Mesendoderm (in vitro differentiated cells): ENCODE measurements around the gene NGEF.

Source experiments
- DNase-seq: peaks from one replicate; pipeline ENCODE4 v3.0.0; 2013
- H2AK5ac ChIP-seq: 2 replicates; pipeline ENCODE4 v1.6.1; 2013; ENCODE audit warnings: low read length, inconsistent platforms
- H2BK120ac ChIP-seq: 2 replicates; pipeline ENCODE4 v1.6.1; 2013; ENCODE audit warnings: low read depth, mild to moderate bottlenecking, low read length, moderate library complexity, mixed read lengths
- H2BK15ac ChIP-seq: replicated peaks from 2 replicates; pipeline ENCODE4 v1.6.1; 2013; ENCODE audit warnings: low read depth, mild to moderate bottlenecking, moderate library complexity
- H2BK5ac ChIP-seq: 2 replicates; pipeline ENCODE4 v1.6.1; 2013; ENCODE audit warnings: low read length, inconsistent platforms
- H3K18ac ChIP-seq: 2 replicates; pipeline ENCODE4 v1.6.1; 2013; ENCODE audit warnings: mild to moderate bottlenecking, low read length, mixed read lengths
- H3K23ac ChIP-seq: one replicate; pipeline ENCODE4 v1.6.1; 2013; ENCODE audit warnings: low read length
- H3K27ac ChIP-seq: 2 replicates; pipeline ENCODE4 v1.5.1; 2013; ENCODE audit warnings: low read depth, mild to moderate bottlenecking, inconsistent platforms, low read length, moderate library complexity
- H3K27me3 ChIP-seq: 2 replicates; pipeline ENCODE4 v1.6.1; 2013; ENCODE audit warnings: low read length, control low read depth, mild to moderate bottlenecking, inconsistent platforms; ENCODE audit not compliant: insufficient read depth, poor library complexity
- H3K36me3 ChIP-seq: 2 replicates; pipeline ENCODE4 v1.6.1; 2013; ENCODE audit warnings: low read length, inconsistent platforms; ENCODE audit not compliant: control insufficient read depth, insufficient read depth
- H3K4ac ChIP-seq: one replicate; pipeline ENCODE4 v1.6.1; 2013; ENCODE audit warnings: low read depth, mild to moderate bottlenecking, low read length, moderate library complexity
- H3K4me1 ChIP-seq: 2 replicates; pipeline ENCODE4 v1.6.1; 2013; ENCODE audit warnings: low read depth, low read length, inconsistent platforms; ENCODE audit not compliant: control insufficient read depth
- H3K4me2 ChIP-seq: 2 replicates; pipeline ENCODE4 v1.6.1; 2013; ENCODE audit warnings: low read length
- H3K4me3 ChIP-seq: 2 replicates; pipeline ENCODE4 v1.5.1; 2013; ENCODE audit warnings: mild to moderate bottlenecking, low read length
- H3K56ac ChIP-seq: one replicate; pipeline ENCODE4 v1.6.1; 2013; ENCODE audit warnings: low read length
- H3K79me1 ChIP-seq: 2 replicates; pipeline ENCODE4 v1.6.1; 2013; ENCODE audit warnings: low read length, inconsistent platforms
- H3K79me2 ChIP-seq: 2 replicates; pipeline ENCODE4 v1.6.1; 2013; ENCODE audit warnings: mild to moderate bottlenecking, low read length; ENCODE audit not compliant: control insufficient read depth, insufficient read depth
- H3K9ac ChIP-seq: 2 replicates; pipeline ENCODE4 v1.6.1; 2013; ENCODE audit warnings: low read length, inconsistent platforms
- H4K5ac ChIP-seq: one replicate; pipeline ENCODE4 v1.6.1; 2013; ENCODE audit warnings: low read length
- H4K8ac ChIP-seq: one replicate; pipeline ENCODE4 v1.6.1; 2013; ENCODE audit warnings: low read depth, mild to moderate bottlenecking, control low read depth, low read length, moderate library complexity
- WGBS: extraction: QIAGEN DNeasy Blood & Tissue Kit; methylation state at CpG from one replicate; pipeline ENCODE4 v1.1.7; 2013; ENCODE audit warnings: low lambda C conversion rate, missing lambda C conversion rate; ENCODE audit not compliant: insufficient coverage; ENCODE audit errors: extremely low coverage; 5-methylcytosine and 5-hydroxymethylcytosine counted together

The NGEF gene

GRCh38 chr2:232861353-232861752, 151.7 kb downstream of the NGEF start:
- Histone ChIP-seq H2AK5ac (no peak overlapping the region), H3K36me3 (peaks cover 8% of the 10 kb centered on the region), H3K79me1 (no peaks in the 10 kb centered on the region), H3K27me3 (no peaks in the 10 kb centered on the region), H2BK5ac (no peak overlapping the region), H3K4me3 (no peak overlapping the region), H3K9ac (no peak overlapping the region), H3K18ac (no peak overlapping the region), H3K27ac (no peak overlapping the region), H3K56ac (no peak overlapping the region), H2BK15ac (no peak overlapping the region), H3K4me1 (no peaks in the 10 kb centered on the region), H3K4ac (no peak overlapping the region), H4K5ac (no peak overlapping the region), H3K23ac (no peak overlapping the region), H2BK120ac (no peak overlapping the region), H4K8ac (no peak overlapping the region), H3K79me2 (no peaks in the 10 kb centered on the region), H3K4me2 (no peak overlapping the region)
- no CpG with 5 or more reads among the region's 5 CpGs for WGBS
- DNase-seq: no peak

- H3K23ac ChIP-seq: no peak overlapping the region
- no peak overlapping the region for H4K5ac ChIP-seq
- H2BK120ac ChIP-seq: no peak overlapping the region
- H3K9ac ChIP-seq: no peak overlapping the region
- peaks cover 8% of the 10 kb centered on the region for H3K36me3 ChIP-seq
- H3K79me1 ChIP-seq: no peaks in the 10 kb centered on the region
- H4K8ac ChIP-seq: no peak overlapping the region
- no peaks in the 10 kb centered on the region for H3K27me3 ChIP-seq
- H3K18ac ChIP-seq: no peak overlapping the region
- H2BK15ac ChIP-seq: no peak overlapping the region
- H3K4me3 ChIP-seq: no peak overlapping the region
- no peak overlapping the region for H3K56ac ChIP-seq
- no peaks in the 10 kb centered on the region for H3K4me1 ChIP-seq
- no peak overlapping the region for H2AK5ac ChIP-seq
- no peak overlapping the region for H3K27ac ChIP-seq
- WGBS: no CpG with 5 or more reads among the region's 9 CpGs
- H2BK5ac ChIP-seq: no peak overlapping the region
- DNase-seq: peak; percentile 68
- H3K4me2 ChIP-seq: no peak overlapping the region
- H3K79me2 ChIP-seq: no peaks in the 10 kb centered on the region
- no peak overlapping the region for H3K4ac ChIP-seq
These were observed 152.3 kb downstream of the NGEF start for GRCh38 chr2:232860593-232861241.

- H3K79me2 ChIP-seq: no peaks in the 10 kb centered on the region
- H3K23ac ChIP-seq: no peak overlapping the region
- H3K27ac ChIP-seq: no peak overlapping the region
- DNase-seq: no peak
- H3K18ac ChIP-seq: no peak overlapping the region
- H4K5ac ChIP-seq: no peak overlapping the region
- no peak overlapping the region for H3K4me2 ChIP-seq
- no peak overlapping the region for H2BK15ac ChIP-seq
- H3K27me3 ChIP-seq: no peaks in the 10 kb centered on the region
- H2BK5ac ChIP-seq: no peak overlapping the region
- no CpG with 5 or more reads among the region's 4 CpGs for WGBS
- H3K56ac ChIP-seq: no peak overlapping the region
- H2BK120ac ChIP-seq: no peak overlapping the region
- H3K4ac ChIP-seq: no peak overlapping the region
- H2AK5ac ChIP-seq: no peak overlapping the region
- no peak overlapping the region for H4K8ac ChIP-seq
- H3K36me3 ChIP-seq: peaks cover 8% of the 10 kb centered on the region
- H3K4me3 ChIP-seq: no peak overlapping the region
- no peaks in the 10 kb centered on the region for H3K79me1 ChIP-seq
- no peaks in the 10 kb centered on the region for H3K4me1 ChIP-seq
- H3K9ac ChIP-seq: no peak overlapping the region
These were observed 153.6 kb downstream of the NGEF start for GRCh38 chr2:232859385-232859916.

GRCh38 chr2:232857158-232857563, 155.9 kb downstream of the NGEF start:
- Histone ChIP-seq H3K18ac (no peak overlapping the region), H3K9ac (no peak overlapping the region), H3K27ac (no peak overlapping the region), H3K4ac (no peak overlapping the region), H3K4me1 (no peaks in the 10 kb centered on the region), H3K79me1 (no peaks in the 10 kb centered on the region), H4K8ac (no peak overlapping the region), H2BK15ac (no peak overlapping the region), H3K56ac (no peak overlapping the region), H3K27me3 (no peaks in the 10 kb centered on the region), H2BK120ac (no peak overlapping the region), H3K4me2 (no peak overlapping the region), H4K5ac (no peak overlapping the region), H3K4me3 (no peak overlapping the region), H3K23ac (no peak overlapping the region), H3K36me3 (peaks cover 8% of the 10 kb centered on the region), H2BK5ac (no peak overlapping the region), H3K79me2 (no peaks in the 10 kb centered on the region), H2AK5ac (no peak overlapping the region)
- WGBS: no CpG with 5 or more reads among the region's 4 CpGs
- DNase-seq: no peak

GRCh38 chr2:232854082-232854481, 159.0 kb downstream of the NGEF start:
- no peak overlapping the region for H3K9ac ChIP-seq
- H4K5ac ChIP-seq: no peak overlapping the region
- H2BK15ac ChIP-seq: no peak overlapping the region
- no peak overlapping the region for H3K18ac ChIP-seq
- H2BK5ac ChIP-seq: no peak overlapping the region
- H3K36me3 ChIP-seq: peaks cover 14% of the 10 kb centered on the region
- no peak overlapping the region for H3K4me2 ChIP-seq
- H3K79me2 ChIP-seq: no peaks in the 10 kb centered on the region
- no peak overlapping the region for H3K56ac ChIP-seq
- H3K4me1 ChIP-seq: no peaks in the 10 kb centered on the region
- H3K4me3 ChIP-seq: no peak overlapping the region
- no peaks in the 10 kb centered on the region for H3K27me3 ChIP-seq
- H2BK120ac ChIP-seq: no peak overlapping the region
- no peak for DNase-seq
- no peaks in the 10 kb centered on the region for H3K79me1 ChIP-seq
- no peak overlapping the region for H3K4ac ChIP-seq
- H2AK5ac ChIP-seq: no peak overlapping the region
- no peak overlapping the region for H3K27ac ChIP-seq
- H3K23ac ChIP-seq: no peak overlapping the region
- WGBS: no CpG with 5 or more reads among the region's 7 CpGs
- H4K8ac ChIP-seq: no peak overlapping the region

- Histone ChIP-seq H3K79me2 (no peaks in the 10 kb centered on the region), H3K79me1 (no peaks in the 10 kb centered on the region), H3K4ac (no peak overlapping the region), H3K56ac (no peak overlapping the region), H3K4me2 (no peak overlapping the region), H3K27me3 (no peaks in the 10 kb centered on the region), H4K5ac (no peak overlapping the region), H2BK15ac (no peak overlapping the region), H2AK5ac (no peak overlapping the region), H3K36me3 (peaks cover 12% of the 10 kb centered on the region), H4K8ac (no peak overlapping the region), H3K4me1 (no peaks in the 10 kb centered on the region), H3K9ac (no peak overlapping the region), H3K23ac (no peak overlapping the region), H2BK5ac (no peak overlapping the region), H3K27ac (no peak overlapping the region), H3K18ac (no peak overlapping the region), H3K4me3 (no peak overlapping the region), H2BK120ac (no peak overlapping the region)
- WGBS: no CpG with 5 or more reads among the region's 2 CpGs
- no peak for DNase-seq
These were observed 160.4 kb downstream of the NGEF start for GRCh38 chr2:232852676-232853075.
